Limb (tissue), 2 donors: Measurements from ENCODE around the gene PRUNE2.

Experiments used
- DNase-seq, 2 donors: peaks; one replicate each; pipeline ENCODE4 v3.0.0-alpha.2; 2016; ENCODE audit errors: extremely low spot score in 2 of 2

Gene PRUNE2

DNA sequence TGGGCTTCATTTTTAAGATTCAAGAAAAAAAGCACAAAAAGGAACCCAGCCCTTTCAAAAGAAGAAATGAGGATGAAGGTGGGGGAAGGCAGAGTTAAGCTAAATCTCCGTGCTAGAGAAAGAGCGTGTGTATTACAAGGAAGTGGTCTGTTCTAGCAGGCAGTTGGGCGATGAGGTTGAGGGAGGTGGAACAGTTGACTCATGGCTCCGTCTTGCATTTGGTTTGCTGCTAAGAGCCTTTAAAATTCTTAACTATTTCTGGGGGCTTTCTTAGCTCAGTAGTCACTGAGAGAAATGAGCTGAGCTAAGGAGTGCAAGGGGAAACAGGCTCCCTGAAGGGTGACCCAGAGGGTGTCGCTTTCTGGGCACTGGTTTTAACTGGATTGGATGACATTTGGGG lies 329.6 kb downstream of the PRUNE2 start:
- DNase-seq: peak in 1 of 2 donors; percentile 39

DNA sequence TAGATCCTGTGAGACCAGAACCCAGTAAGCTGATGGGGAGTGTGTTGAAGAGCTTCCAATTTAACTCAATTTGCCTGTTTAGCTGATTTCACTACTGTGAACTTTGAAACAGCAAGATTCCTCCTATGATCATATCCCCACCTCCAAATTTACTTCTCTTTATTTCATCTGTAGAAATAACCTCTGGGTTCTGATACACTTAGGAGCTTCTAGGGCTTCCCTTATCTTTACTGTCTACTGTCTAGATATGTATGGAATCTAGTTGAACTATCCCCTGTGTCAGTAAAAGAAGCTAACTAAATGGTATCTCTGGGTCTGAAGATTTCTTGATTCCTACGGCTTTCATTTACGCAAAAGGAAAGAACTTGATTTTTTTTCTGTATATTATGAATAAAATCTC lies 330.2 kb downstream of the PRUNE2 start:
- no peak for DNase-seq

DNA sequence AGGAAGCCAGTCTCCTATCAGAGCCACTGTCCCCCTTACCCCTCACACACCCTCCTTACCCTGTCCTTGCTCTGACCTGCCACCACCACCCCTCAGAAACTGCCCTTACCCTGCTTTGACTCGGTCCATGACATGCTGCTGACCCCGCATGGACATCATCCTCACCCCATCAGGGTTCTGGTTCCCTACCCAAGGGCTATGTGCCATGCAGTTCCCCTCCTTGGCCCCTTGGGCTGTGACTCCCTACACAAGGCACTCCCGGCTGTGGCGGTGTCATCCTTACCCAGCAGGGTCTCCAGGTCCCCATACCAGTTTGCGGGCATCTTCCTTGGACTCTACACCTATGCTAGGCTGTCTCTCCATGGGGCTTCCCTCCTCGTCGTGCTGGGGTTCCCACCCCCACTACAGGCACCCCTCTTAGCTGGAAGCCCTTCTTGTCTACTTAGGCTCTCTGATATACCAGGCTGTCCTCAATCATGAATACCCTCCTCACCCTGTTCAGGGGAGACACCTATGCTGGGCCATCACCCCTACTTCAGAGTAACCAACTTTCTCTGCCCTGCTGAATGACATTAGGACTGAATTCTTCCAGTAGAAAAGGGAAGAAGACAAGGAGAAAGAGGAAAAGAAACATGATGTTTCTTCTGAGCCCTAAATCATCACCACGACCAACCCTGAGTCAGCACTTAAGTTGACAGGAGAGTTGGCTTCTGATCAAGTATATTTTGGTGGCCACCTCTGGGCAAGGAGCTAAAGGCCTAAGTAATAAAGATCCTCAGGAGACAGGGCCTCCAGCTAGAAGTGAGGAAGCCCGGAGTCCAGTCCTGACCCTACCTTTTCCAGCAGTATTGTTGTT lies 331.8 kb downstream of the PRUNE2 start:
- DNase-seq: no peak

DNA sequence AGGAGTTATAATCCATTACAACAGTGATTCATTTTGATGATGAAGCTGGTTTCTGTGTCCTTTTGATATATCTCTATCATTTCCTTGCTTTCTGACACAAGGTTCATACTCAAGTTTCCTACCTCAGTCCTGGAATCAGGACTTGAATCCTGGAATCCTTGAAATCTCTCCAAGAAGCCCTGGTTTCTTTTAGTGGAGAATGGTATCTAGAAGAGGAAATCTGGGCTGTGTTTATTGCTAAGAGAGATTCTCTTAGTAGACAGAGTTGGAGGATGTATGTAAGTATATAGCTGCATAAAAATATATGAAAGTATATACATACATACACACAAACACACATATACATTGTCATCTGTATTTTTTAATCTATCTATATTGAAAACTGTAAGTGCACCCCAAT lies 332.5 kb downstream of the PRUNE2 start:
- DNase-seq: no peak

DNA sequence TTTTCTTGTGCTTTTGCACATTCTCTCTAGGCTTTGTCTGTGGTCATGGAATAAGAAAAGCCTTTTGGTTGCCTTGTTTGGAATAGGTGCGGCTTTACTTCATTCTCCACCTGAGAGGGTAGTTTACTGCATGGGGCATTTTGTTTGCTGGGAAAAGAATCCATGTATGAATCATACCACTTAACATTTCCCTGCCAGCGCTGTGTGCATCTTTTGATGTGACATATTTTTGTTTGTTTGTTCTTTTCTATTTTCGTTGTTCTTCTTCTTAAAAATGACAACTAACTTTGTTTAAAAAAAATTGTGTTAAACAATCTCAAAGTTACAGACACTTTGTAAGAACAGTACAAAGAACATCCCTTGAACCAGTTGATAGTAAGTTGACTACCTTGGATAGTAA lies 333.8 kb downstream of the PRUNE2 start:
- DNase-seq: no peak

DNA sequence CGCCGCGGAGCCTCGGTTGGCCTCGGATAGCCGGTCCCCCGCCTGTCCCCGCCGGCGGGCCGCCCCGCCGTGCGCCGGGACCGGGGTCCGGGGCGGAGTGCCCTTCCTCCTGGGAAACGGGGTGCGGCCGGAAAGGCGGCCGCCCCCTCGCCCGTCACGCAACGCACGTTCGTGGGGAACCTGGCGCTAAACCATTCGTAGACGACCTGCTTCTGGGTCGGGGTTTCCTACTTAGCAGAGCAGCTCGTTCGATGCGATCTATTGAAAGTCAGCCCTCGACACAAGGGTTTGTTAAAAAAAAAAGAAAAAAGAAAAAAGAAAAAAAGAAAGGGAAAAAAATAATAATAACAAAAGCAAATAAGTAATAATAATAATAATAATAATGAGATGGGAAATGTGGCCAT lies 334.2 kb downstream of the PRUNE2 start:
- no peak for DNase-seq

DNA sequence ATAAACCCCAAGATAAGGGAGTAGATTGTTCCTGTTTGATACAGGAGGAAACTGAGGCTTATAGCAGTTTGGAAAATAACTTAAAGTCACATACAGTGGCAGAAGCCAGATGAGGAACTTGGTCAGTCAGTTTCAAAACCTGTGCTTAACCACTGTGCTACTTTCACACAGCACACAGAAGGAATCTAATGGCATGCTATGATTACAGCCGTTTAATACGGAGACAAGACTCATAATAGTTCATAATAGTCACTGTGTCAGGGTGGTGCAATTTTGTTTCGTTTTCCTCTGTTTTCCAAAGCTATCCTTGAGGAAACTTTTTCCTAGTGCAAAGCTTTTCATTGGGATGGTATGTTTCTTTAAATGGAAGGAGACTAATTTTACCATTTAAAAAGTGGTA lies 334.6 kb downstream of the PRUNE2 start:
- no peak for DNase-seq

DNA sequence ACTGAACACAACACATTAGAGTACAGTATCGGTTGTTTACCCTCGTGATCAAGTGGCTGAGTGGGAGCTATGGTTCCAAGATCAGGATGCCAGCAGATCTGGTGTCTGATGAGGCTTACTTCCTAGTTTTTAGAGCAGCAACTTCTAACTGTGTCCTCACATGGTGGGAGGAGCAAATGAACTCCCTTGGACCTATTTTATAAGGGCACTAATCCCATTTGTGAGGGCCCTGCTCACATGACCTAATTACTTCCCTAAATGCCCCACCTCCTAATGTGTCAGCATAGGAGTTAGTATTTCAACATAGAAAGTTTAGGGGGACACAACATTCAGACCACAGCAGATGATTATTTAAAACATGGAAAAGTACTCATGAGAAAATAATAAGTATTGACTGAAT lies 335.1 kb downstream of the PRUNE2 start:
- DNase-seq: no peak

DNA sequence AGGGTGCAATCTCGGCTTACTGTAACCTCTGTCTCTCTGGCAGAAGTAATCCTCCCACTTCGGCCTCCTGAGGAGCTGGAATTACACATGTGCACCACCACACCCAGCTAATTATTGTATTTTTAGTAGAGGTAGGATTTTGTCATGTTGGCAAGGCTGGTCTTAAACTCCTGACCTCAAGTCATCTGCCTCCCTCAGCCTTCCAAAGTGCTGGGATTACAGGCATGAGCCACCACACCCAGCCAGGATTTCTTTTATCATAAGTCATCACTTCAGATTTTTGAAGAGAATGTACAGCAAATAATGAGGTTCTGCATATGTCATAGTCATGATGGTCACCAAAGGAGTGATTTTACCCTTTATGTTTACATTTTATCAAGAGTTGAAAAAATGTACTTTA lies 338.8 kb downstream of the PRUNE2 start:
- no peak for DNase-seq

DNA sequence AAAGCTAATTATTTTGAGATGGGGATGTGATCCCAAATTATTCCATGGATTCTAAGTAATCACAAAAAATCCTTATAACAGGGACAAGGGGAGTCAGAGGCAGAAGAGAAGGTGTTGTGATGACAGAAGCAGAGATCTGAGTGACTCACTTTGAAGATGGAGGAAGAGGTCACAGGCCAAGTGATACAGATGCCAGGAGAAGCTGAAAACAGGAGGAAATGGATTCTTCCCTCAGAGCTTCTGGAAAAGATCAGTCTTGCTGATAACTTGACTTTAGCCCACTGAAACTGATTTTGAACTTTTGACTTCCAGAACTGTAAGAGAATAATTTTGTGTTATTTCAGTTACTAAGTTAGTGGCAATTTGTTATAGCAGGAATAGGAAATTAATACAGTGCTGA lies 341.6 kb downstream of the PRUNE2 start:
- no peak for DNase-seq

DNA sequence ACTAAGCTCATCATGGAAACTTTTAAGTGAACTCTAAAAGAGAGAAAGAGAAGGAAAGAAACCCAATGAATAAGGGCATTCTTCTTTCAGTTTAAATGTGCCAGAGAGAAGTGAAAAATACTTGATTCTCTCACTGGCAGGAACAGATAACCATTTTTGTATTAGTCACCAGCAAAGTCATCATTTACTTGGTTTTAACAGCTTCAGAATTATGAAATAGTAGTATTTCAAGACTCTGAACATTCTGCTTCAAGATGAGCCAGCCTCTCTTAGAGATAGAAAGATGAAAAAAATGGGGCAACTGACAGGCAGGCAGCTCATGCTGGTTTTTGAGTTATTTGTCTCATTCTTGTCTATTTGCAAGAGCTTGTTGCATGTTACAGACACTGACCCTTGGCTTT lies 343.4 kb downstream of the PRUNE2 start:
- DNase-seq: no peak

DNA sequence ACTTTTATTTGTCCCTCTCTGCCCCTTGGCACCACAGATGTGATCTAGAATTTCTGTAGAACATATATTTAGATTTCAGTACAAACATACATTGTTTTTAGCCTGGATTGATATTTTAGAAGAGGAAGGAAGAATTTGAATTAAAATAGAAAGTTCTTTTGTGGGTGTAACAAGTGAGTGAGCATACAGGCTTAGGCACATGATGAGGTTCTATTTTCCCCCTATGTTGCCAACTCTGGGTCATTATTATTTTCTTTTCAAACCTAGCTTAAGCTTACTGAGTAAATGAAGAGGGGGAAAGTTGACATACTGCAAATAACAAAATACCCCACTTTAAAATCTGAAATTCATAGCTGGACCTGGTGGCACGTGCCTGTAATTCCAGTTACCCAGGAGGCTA lies 344.0 kb downstream of the PRUNE2 start:
- no peak for DNase-seq
